HCT116 (cell line): ENCODE results near the gene BRSK1.

Experiments
- CEBPB ChIP-seq: IDR thresholded peaks from 2 replicates; pipeline ENCODE4 v1.6.1; 2012; ENCODE audit warnings: low read depth
- EZH2 ChIP-seq: fragments of 200-600 bp; sonication (generic); IDR thresholded peaks from 2 replicates; pipeline ENCODE4 v1.6.1; 2017; ENCODE audit warnings: antibody characterized with exemption, mixed run types
- POLR2A ChIP-seq: IDR thresholded peaks from 2 replicates; pipeline ENCODE4 v1.7.0; 2011; ENCODE audit warnings: borderline replicate concordance; ENCODE audit not compliant: insufficient read depth, insufficient read length; ENCODE audit errors: extremely low read depth
- POLR2AphosphoS5 ChIP-seq: IDR thresholded peaks from 2 replicates; pipeline ENCODE4 v1.6.1; 2011; ENCODE audit warnings: mild to moderate bottlenecking, low read depth, low read length, moderate library complexity
- SP1 ChIP-seq: IDR thresholded peaks from 2 replicates; pipeline ENCODE4 v1.6.1; 2012; ENCODE audit warnings: low read depth
- SRF ChIP-seq: IDR thresholded peaks from 2 replicates; pipeline ENCODE4 v1.6.1; 2012; ENCODE audit warnings: low read depth
- YY1 ChIP-seq: IDR thresholded peaks from 2 replicates; pipeline ENCODE4 v1.6.1; 2011; ENCODE audit warnings: low read length, low read depth, moderate library complexity, mild to moderate bottlenecking; ENCODE audit not compliant: insufficient replicate concordance; ENCODE audit errors: extremely low read depth
- TF ChIP-seq, protein P1 (sequence below), 3 experiments: fragments of 200-600 bp in 1 of 3; sonication (generic) in 1 of 3; IDR thresholded peaks in 2 of 3; conservative IDR thresholded peaks in 1 of 3; 2 replicates each; pipeline ENCODE4 v1.5.1; 2012 to 2017; ENCODE audit warnings: low read depth in 2 of 3, low read length in 2 of 3, antibody characterized with exemption in 1 of 3, borderline replicate concordance in 1 of 3, control low read depth in 1 of 3, mild to moderate bottlenecking in 1 of 3, mixed read lengths in 1 of 3, mixed run types in 1 of 3, moderate library complexity in 1 of 3; ENCODE audit not compliant: insufficient read depth in 1 of 3
- TF ChIP-seq, protein P2 (sequence below): IDR thresholded peaks from 2 replicates; pipeline ENCODE4 v1.6.1; 2011; ENCODE audit warnings: mild to moderate bottlenecking, low read length, moderate library complexity; ENCODE audit not compliant: insufficient replicate concordance; ENCODE audit errors: extremely low read depth

DNA sequence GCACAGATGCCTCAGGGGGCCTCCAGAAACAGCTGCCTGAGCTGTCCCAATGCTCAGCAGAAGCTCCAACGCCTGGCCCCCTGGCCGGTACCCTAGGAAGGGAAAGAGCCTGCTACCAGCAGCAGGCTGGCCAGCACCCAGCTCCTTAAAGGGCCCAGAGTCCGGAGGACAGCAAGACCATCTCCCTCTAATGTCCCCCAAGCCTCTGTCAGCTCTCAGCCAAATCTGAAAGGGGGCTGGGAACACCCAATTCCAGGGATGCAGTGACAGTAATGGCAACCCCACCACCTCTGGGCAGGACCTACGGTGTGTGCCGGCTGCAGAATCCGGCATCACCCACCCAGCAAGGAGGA, 29.2 kb upstream of the BRSK1 start:
- TF ChIP-seq, protein P1, sequence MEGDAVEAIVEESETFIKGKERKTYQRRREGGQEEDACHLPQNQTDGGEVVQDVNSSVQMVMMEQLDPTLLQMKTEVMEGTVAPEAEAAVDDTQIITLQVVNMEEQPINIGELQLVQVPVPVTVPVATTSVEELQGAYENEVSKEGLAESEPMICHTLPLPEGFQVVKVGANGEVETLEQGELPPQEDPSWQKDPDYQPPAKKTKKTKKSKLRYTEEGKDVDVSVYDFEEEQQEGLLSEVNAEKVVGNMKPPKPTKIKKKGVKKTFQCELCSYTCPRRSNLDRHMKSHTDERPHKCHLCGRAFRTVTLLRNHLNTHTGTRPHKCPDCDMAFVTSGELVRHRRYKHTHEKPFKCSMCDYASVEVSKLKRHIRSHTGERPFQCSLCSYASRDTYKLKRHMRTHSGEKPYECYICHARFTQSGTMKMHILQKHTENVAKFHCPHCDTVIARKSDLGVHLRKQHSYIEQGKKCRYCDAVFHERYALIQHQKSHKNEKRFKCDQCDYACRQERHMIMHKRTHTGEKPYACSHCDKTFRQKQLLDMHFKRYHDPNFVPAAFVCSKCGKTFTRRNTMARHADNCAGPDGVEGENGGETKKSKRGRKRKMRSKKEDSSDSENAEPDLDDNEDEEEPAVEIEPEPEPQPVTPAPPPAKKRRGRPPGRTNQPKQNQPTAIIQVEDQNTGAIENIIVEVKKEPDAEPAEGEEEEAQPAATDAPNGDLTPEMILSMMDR (IDR thresholded peaks at IDR 0.05 in 2 of 3, conservative IDR thresholded peaks at IDR 0.05 in 1 of 3; ENCODE audit: borderline replicate concordance in 1 of 3, insufficient read depth in 1 of 3, low read depth in 2 of 3, low read length in 2 of 3): no peak
- no peak for TF ChIP-seq POLR2A
- TF ChIP-seq SP1: no peak
- TF ChIP-seq, protein P2, sequence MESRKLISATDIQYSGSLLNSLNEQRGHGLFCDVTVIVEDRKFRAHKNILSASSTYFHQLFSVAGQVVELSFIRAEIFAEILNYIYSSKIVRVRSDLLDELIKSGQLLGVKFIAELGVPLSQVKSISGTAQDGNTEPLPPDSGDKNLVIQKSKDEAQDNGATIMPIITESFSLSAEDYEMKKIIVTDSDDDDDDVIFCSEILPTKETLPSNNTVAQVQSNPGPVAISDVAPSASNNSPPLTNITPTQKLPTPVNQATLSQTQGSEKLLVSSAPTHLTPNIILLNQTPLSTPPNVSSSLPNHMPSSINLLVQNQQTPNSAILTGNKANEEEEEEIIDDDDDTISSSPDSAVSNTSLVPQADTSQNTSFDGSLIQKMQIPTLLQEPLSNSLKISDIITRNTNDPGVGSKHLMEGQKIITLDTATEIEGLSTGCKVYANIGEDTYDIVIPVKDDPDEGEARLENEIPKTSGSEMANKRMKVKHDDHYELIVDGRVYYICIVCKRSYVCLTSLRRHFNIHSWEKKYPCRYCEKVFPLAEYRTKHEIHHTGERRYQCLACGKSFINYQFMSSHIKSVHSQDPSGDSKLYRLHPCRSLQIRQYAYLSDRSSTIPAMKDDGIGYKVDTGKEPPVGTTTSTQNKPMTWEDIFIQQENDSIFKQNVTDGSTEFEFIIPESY: no peak
- no peak for TF ChIP-seq EZH2
- TF ChIP-seq POLR2AphosphoS5: no peak
- TF ChIP-seq YY1: no peak
- no peak for TF ChIP-seq CEBPB
- TF ChIP-seq SRF: no peak
